ENCODE data around the gene LYAR.

The LYAR gene

DNA sequence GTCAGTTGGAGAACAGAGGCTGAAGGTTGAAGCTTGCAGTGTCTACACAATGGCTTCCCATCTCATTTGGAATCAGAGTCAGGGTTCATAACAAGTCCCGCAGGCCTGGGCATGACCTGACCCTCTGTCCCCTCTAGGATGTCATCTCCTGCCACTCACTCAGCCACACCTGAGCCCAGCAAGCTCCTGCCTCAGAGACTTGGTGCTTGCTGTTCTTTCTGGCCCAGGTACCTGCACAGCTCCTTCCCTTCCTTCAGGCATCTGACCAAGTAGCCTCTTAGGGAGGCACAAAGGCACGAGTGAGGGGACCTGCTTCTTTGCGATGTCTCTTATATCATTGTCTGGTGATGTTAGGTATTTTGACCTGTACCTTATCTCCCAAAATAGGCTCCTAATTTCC lies 9.1 kb upstream of the LYAR start:
- TF ChIP-seq ZFX (IDR thresholded peaks at IDR 0.05), result no peak
- TF ChIP-seq, protein P1, sequence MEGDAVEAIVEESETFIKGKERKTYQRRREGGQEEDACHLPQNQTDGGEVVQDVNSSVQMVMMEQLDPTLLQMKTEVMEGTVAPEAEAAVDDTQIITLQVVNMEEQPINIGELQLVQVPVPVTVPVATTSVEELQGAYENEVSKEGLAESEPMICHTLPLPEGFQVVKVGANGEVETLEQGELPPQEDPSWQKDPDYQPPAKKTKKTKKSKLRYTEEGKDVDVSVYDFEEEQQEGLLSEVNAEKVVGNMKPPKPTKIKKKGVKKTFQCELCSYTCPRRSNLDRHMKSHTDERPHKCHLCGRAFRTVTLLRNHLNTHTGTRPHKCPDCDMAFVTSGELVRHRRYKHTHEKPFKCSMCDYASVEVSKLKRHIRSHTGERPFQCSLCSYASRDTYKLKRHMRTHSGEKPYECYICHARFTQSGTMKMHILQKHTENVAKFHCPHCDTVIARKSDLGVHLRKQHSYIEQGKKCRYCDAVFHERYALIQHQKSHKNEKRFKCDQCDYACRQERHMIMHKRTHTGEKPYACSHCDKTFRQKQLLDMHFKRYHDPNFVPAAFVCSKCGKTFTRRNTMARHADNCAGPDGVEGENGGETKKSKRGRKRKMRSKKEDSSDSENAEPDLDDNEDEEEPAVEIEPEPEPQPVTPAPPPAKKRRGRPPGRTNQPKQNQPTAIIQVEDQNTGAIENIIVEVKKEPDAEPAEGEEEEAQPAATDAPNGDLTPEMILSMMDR (conservative IDR thresholded peaks at IDR 0.05), result no peak
- no peak overlapping the region for H3K27ac ChIP-seq

DNA sequence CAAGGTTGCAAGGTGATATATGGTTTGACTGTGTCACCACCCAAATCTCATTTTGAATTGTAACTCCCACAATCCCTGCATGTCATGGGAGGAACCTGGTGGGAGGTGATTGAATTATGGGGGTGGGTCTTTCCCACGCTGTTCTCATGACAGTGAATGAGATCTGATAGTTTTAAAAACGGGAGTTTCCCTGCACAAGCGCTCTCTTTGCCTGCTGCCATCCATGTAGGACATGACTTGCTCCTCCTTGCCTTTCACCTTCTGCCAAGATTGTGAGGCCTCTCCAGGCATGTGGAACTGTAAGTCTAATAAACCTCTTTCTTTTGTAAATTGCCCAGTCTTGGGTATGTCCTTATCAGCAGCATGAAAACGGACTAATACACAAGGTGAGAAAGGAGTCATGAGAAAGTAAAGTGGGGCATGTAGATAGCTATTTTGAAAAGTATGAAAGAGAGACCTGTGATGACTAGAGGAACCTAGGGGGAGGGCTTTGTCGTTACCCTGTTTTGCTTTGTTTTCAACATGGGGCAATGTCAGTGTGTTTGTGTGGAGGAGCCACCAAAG lies 6.4 kb upstream of the LYAR start:
- H3K27ac ChIP-seq, result no peak overlapping the region
- TF ChIP-seq ZFX (IDR thresholded peaks at IDR 0.05), result no peak
- TF ChIP-seq, protein P1 (conservative IDR thresholded peaks at IDR 0.05), result no peak

DNA sequence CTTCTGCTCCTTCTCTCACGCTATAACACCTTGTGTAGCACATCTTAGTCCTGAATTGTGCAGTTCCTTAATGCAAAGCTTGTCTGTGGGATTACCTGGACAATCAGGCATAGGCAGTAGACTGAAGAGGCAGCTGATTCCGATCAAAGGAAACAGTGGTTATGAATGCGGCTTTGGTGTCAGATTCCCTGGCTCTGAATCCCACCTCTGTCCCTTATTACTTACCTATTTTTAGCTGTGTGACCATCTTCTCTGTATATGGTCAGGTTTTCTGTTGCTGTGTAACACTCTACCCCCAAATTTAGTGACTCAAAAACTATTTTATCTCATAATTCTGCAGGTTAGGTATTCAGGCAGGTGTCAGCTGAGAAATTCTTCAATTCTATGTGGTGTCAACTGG lies 3.3 kb upstream of the LYAR start:
- TF ChIP-seq, protein P1 (conservative IDR thresholded peaks at IDR 0.05), result no peak
- no peak for TF ChIP-seq ZFX (IDR thresholded peaks at IDR 0.05)
- no peak overlapping the region for H3K27ac ChIP-seq

DNA sequence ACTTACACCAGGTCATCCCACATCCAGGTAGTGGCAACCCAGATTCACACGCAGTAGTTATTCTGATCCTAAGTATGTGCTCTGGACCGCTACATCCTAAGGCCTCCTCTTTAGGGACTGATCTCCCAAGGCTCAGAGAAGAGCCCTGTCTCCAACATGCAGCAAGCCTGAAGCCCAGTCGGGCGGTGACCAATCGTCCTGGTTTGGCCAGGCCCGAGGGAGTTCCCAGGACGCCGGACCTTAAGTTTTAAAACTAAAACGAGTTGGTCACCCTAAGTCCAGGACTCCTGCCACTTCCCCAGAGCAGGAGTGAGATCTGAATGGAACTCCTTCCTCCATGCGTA lies 385 bp downstream of the LYAR start:
- H3K27ac ChIP-seq, result peak overlapping the region; percentile 88
- TF ChIP-seq, protein P1 (conservative IDR thresholded peaks at IDR 0.05), result no peak
- TF ChIP-seq ZFX (IDR thresholded peaks at IDR 0.05), result no peak

DNA sequence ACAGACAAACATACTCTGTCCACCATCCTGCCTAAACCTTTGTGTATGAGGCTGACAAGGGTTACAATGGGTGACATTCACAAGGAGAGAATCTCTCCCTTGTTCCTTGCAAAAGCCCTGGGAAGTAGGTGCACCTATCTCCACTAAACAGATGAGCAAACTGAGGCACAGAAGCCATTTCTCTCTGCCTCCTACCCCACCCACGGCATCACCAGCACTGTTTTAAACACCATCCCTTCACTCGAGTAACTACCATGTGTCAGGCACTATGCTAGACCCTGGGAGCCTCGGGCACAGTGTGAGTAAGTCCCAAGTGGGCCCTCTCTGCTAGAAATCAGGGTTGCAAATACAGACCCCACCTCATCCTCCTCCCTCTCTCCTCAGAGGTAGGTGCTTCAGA lies 899 bp downstream of the LYAR start:
- peak overlapping the region; percentile 88 for H3K27ac ChIP-seq
- no peak for TF ChIP-seq ZFX (IDR thresholded peaks at IDR 0.05)
- TF ChIP-seq, protein P1 (conservative IDR thresholded peaks at IDR 0.05), result no peak

DNA sequence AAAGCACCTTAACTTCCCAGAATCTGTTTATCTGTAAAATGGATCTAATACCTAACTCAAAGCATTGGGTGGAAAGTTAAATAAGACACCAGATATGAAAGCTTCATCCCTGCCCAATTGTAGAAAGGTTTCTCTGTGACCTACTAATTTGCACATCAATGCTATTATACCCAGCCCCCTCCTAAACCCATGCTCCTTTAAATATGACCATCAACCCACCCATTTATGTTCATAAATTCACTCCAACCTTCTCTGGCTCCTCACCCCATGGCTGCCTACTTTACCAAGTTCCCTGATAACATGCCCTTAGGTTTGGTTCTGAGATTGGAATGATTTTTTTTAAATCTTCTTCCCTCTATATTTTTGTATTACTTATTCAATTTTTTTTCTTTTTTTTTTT lies 1.9 kb downstream of the LYAR start:
- TF ChIP-seq ZFX (IDR thresholded peaks at IDR 0.05), result no peak
- TF ChIP-seq, protein P1 (conservative IDR thresholded peaks at IDR 0.05), result no peak
- H3K27ac ChIP-seq, result no peak overlapping the region

DNA sequence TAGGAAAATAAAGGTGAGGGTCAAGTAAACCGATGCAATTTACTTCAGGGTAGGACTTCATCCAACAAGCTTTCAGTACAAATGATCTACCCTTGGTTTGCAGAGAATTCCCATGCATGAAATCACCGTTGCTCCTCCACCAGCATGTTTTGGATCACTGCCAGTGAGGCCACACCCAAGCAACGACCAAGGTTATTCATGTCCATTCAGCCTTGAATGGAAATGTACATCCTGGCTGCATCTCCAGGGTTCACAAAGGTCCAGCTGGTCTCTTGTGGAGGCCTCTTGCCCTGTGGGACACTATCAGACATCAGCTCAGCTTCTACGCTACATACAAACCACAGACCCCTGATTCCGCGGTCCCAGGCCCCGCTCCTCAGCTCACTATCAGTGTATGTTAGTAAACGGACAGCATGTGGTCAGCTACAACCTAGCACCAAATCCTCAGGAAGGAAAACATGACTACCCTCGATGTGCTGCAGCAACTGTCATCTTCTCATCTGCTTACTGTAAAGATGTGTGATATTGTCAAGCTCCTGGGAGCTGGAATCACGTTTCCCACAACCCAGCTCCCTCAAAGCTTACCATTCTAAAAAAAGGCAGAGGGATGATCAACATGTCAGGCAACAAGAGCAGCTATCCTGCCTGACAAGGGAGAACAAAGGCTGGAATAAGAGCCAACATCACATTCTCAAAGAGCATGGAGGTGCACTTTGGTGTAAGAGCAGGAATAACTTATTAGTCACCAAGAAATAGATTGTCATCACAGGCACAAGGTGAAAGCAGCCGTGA lies 4.9 kb downstream of the LYAR start:
- no peak overlapping the region for H3K27ac ChIP-seq
- TF ChIP-seq ZFX (IDR thresholded peaks at IDR 0.05), result no peak
- TF ChIP-seq, protein P1 (conservative IDR thresholded peaks at IDR 0.05), result no peak
